ENCODE data around the gene TSFM. TPM values are rescaled to one million over a fixed set of nuclear protein-coding genes. Genes with fewer than 3 reads are reported as not detected.

The TSFM gene
- total RNA-seq, 4 donors from 2014 or later, result 18.5 to 37.2 (median 24.7) TPM

- intact Hi-C loops (cut with DNase I), result loop anchor here (10.0 kb wide), 1 partner anchor 53 kb away; no protein-coding TSS in a partner anchor
- no peak overlapping the region for H3K27ac ChIP-seq
- H3K4me1 ChIP-seq, result peaks cover 10 to 25% (median 16%) of the 10 kb centered on the region in 3 donors
- no peaks in the 10 kb centered on the region for H3K9me3 ChIP-seq
- 62 to 63% methylated on average over 2 of the region's 2 CpGs for WGBS, 2 donors
- H3K27me3 ChIP-seq, result no peaks in the 10 kb centered on the region
- no peak for DNase-seq
- no peak overlapping the region for H3K4me3 ChIP-seq
- TF ChIP-seq POLR2A (IDR thresholded peaks at IDR 0.05), result no peak
- TF ChIP-seq CTCF (IDR thresholded peaks at IDR 0.05), result no peak
- peaks cover 0 to 47% (median 0%) of the 10 kb centered on the region in 3 donors for H3K36me3 ChIP-seq
These were observed 786 bp upstream of the TSFM start for GRCh38 chr12:57781801-57782200.

GRCh38 chr12:57782243-57782607 is 362 bp upstream of the TSFM start:
- TF ChIP-seq POLR2A (IDR thresholded peaks at IDR 0.05) (no peak), CTCF (IDR thresholded peaks at IDR 0.05) (no peak)
- no peaks in the 10 kb centered on the region for H3K9me3 ChIP-seq
- peaks cover 0 to 52% (median 0%) of the 10 kb centered on the region in 3 donors for H3K36me3 ChIP-seq
- intact Hi-C loops (cut with DNase I), result loop anchor here (10.0 kb wide), 1 partner anchor 53 kb away; no protein-coding TSS in a partner anchor
- no peaks in the 10 kb centered on the region for H3K27me3 ChIP-seq
- peak overlapping the region in 3 of 4 donors; percentile 93 to 95 (median 95) for H3K4me3 ChIP-seq
- DNase-seq, result no peak
- H3K4me1 ChIP-seq, result peaks cover 10 to 25% (median 16%) of the 10 kb centered on the region in 3 donors
- H3K27ac ChIP-seq, result peak overlapping the region in 3 of 4 donors; percentile 70 to 88 (median 81)
- 14 to 21% methylated on average over 4 of the region's 4 CpGs for whole genome bisulfite sequencing, 2 donors

GRCh38 chr12:57783466-57783801 is 847 bp downstream of the TSFM start:
- peak overlapping the region in 3 of 4 donors; percentile 70 to 88 (median 84) for H3K27ac ChIP-seq
- peak overlapping the region; percentile 73 to 95 (median 94) for H3K4me3 ChIP-seq
- no peaks in the 10 kb centered on the region for H3K9me3 ChIP-seq
- WGBS, 2 donors, result 77 to 80% methylated on average over 9 to 11 of the region's 12 CpGs
- intact Hi-C loops (cut with DNase I), result loop anchor here (10.0 kb wide), 1 partner anchor 51 kb away; no protein-coding TSS in a partner anchor
- peaks cover 0 to 64% (median 0%) of the 10 kb centered on the region in 3 donors for H3K36me3 ChIP-seq
- TF ChIP-seq CTCF (IDR thresholded peaks at IDR 0.05), result no peak
- TF ChIP-seq POLR2A (IDR thresholded peaks at IDR 0.05), result no peak
- H3K27me3 ChIP-seq, result no peaks in the 10 kb centered on the region
- H3K4me1 ChIP-seq, result peaks cover 10 to 25% (median 16%) of the 10 kb centered on the region in 3 donors
- no peak for DNase-seq

- no peak for DNase-seq
- Histone ChIP-seq H3K4me1 (peaks cover 10 to 25% (median 16%) of the 10 kb centered on the region in 3 donors), H3K27me3 (no peaks in the 10 kb centered on the region), H3K9me3 (no peaks in the 10 kb centered on the region), H3K4me3 (peak overlapping the region in 2 of 4 donors; percentile 95), H3K36me3 (peaks cover 0 to 68% (median 0%) of the 10 kb centered on the region in 3 donors), H3K27ac (no peak overlapping the region)
- TF ChIP-seq POLR2A (IDR thresholded peaks at IDR 0.05) (no peak), CTCF (IDR thresholded peaks at IDR 0.05) (no peak)
- intact Hi-C loops (cut with DNase I), result loop anchor here (10.0 kb wide), 1 partner anchor 51 kb away; no protein-coding TSS in a partner anchor
- 87 to 93% methylated on average over 11 of the region's 11 CpGs for WGBS, 2 donors
These were observed 1.3 kb downstream of the TSFM start for GRCh38 chr12:57783861-57784260.

- Histone ChIP-seq H3K4me1 (peaks cover 0 to 24% (median 0%) of the 10 kb centered on the region in 3 donors), H3K9me3 (no peaks in the 10 kb centered on the region), H3K27me3 (no peaks in the 10 kb centered on the region), H3K4me3 (no peak overlapping the region), H3K27ac (no peak overlapping the region), H3K36me3 (peaks cover 4 to 100% (median 19%) of the 10 kb centered on the region in 3 donors)
- WGBS, 2 donors, result 15 to 24% methylated on average over 1 of the region's 1 CpG
- TF ChIP-seq CTCF (IDR thresholded peaks at IDR 0.05), result no peak
- no peak for TF ChIP-seq POLR2A (IDR thresholded peaks at IDR 0.05)
- intact Hi-C loops (cut with DNase I), result no loop called here
- no peak for DNase-seq
These were observed 11.3 kb downstream of the TSFM start for GRCh38 chr12:57793920-57794319.
